HepG2 (cell line): ENCODE results near the gene TRPT1. TPM values are rescaled to one million over a fixed set of nuclear protein-coding genes. Genes with fewer than 3 reads are reported as not detected.
A peak's percentile ranks its signal among the peaks of the same experiment; 100 is the strongest.

Experiments
- ARID5B ChIP-seq: IDR thresholded peaks from 2 replicates; pipeline ENCODE4 v1.4.0; 2020; ENCODE audit warnings: mild to moderate bottlenecking, missing genetic modification reagents
- CEBPG ChIP-seq: IDR thresholded peaks from 2 replicates; pipeline ENCODE4 v1.6.1; 2016
- E2F5 ChIP-seq: sonication (generic); formaldehyde crosslinking; conservative IDR thresholded peaks from 2 replicates; pipeline ENCODE4 v1.4.0; 2020; ENCODE audit warnings: missing genetic modification reagents
- SMAD9 ChIP-seq: sonication (generic); formaldehyde crosslinking; IDR thresholded peaks from 2 replicates; pipeline ENCODE4 v1.5.1; 2020; ENCODE audit warnings: mild to moderate bottlenecking, missing genetic modification reagents
- SPEN ChIP-seq: sonication (generic); formaldehyde crosslinking; IDR thresholded peaks from 2 replicates; pipeline ENCODE4 v1.5.1; 2020; ENCODE audit warnings: low read depth, mild to moderate bottlenecking, missing genetic modification reagents
- STAT6 ChIP-seq: sonication (generic); formaldehyde crosslinking; IDR thresholded peaks from 2 replicates; pipeline ENCODE4 v1.4.0; 2020; ENCODE audit warnings: missing genetic modification reagents, mild to moderate bottlenecking, borderline replicate concordance
- ZBTB37 ChIP-seq: sonication (generic); formaldehyde crosslinking; IDR thresholded peaks from 2 replicates; pipeline ENCODE4 v1.4.0; 2020; ENCODE audit warnings: mild to moderate bottlenecking, missing genetic modification reagents
- ZNF451 ChIP-seq: sonication (generic); formaldehyde crosslinking; IDR thresholded peaks from 2 replicates; pipeline ENCODE4 v1.5.0; 2020; ENCODE audit warnings: mild to moderate bottlenecking, missing genetic modification reagents
- polyA plus RNA-seq, 8 experiments: library from polyadenylated mRNA; depleted of rRNA in 3 of 8; stranded (reverse) in 7 of 8; unstranded in 1 of 8; fragments of >200 nt; fragmentation: Illumina TruSeq in 4 of 8; extraction: Trizol in 4 of 8; gene quantifications; 2 replicates each; pipeline versions ENCODE4 v1.2.1 to v1.2.3, GENCODE V29; 2011 to 2016; ENCODE audit warnings: low read depth in 4 of 8, missing spikeins in 1 of 8, mixed read lengths in 1 of 8; ENCODE audit not compliant: insufficient read depth in 1 of 8
- total RNA-seq, 5 experiments: library from RNA; depleted of rRNA; stranded (reverse); fragments of >200 nt; fragmentation: Illumina TruSeq; extraction: Trizol; gene quantifications; 2 replicates each; pipeline ENCODE4 v1.2.3, GENCODE V29; 2016; ENCODE audit warnings: low read depth in 1 of 5
- TF ChIP-seq, protein P1 (sequence below): sonication (generic); formaldehyde crosslinking; IDR thresholded peaks from 2 replicates; pipeline ENCODE4 v1.4.0; 2020; ENCODE audit warnings: low read depth, mild to moderate bottlenecking, missing genetic modification reagents
- TF ChIP-seq, protein P2 (sequence below): sonication (generic); formaldehyde crosslinking; IDR thresholded peaks from 2 replicates; pipeline ENCODE4 v1.5.0; 2020; ENCODE audit warnings: missing genetic modification reagents, mild to moderate bottlenecking, borderline replicate concordance
- TF ChIP-seq, protein P3 (sequence below): sonication (generic); formaldehyde crosslinking; IDR thresholded peaks from 2 replicates; pipeline ENCODE4 v1.4.0; 2020; ENCODE audit warnings: missing genetic modification reagents, borderline replicate concordance

Gene TRPT1
- total and polyA plus RNA-seq, 2 of the 13 experiments (the other 11 are each of a cell fraction or from before 2014, with no cell fraction given), result 24.8 to 40.7 TPM

DNA sequence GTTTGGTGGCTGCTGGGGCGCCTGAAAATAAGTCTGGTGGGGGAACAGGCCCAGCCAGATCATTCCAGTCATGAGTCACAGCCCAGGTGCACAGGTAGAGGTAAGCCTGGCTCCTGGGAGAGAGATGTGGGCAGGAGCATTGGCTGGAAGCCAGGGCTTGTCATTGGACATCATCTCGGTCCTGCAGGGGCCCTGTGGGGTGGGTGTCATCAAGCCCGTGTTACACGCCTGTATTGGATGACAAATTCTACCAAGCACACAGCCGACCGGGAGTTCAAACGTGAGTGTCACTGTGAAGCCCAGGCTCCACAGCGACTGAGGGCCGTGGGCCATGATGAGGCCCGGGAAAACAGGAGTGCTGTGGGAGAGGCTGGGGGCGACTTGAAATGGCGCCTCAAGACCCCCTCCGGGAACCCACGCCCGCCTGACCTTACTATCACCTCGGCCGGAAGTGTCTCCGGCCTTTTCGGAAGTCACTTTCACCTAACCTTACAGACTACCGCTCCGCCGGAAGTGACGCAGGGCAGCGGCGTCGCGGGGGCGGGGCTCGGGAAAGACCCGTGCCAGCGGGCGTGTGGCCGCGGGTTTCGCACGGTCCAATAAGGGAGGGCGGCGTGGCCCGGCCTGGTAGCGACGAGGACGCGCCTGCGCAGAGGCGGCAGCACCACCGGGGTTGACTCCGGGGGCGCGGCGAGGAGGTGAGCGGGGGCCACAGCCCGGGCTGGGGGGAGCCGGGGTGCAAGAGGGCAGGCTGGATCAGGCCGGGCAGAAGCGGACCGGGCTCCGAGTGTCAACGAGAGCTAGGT, 14.7 kb upstream of the TRPT1 start, which contains the start of gene FKBP2 (continued):
- no peak for TF ChIP-seq ZBTB37 (CRISPR knock-in tag)
- peak; percentile 53; the same call in 1 of the 2 replicates for TF ChIP-seq STAT6 (CRISPR knock-in tag)
- TF ChIP-seq CEBPG (CRISPR knock-in tag), result peak; percentile 23; the same call in 1 of the 2 replicates
- TF ChIP-seq ZNF451 (CRISPR knock-in tag), result peak; percentile 82
- peak; percentile 82 for TF ChIP-seq SMAD9 (CRISPR knock-in tag)
- TF ChIP-seq SPEN, result peak; percentile 74; the same call in 1 of the 2 replicates
- 0 out of 2 replicates have a peak, but pooled peaks have one; percentile 17 for TF ChIP-seq ARID5B (CRISPR knock-in tag)
- 0 out of 2 replicates have a peak, but pooled peaks have one; percentile 61 for TF ChIP-seq E2F5 (CRISPR knock-in tag)
- TF ChIP-seq, protein P1, sequence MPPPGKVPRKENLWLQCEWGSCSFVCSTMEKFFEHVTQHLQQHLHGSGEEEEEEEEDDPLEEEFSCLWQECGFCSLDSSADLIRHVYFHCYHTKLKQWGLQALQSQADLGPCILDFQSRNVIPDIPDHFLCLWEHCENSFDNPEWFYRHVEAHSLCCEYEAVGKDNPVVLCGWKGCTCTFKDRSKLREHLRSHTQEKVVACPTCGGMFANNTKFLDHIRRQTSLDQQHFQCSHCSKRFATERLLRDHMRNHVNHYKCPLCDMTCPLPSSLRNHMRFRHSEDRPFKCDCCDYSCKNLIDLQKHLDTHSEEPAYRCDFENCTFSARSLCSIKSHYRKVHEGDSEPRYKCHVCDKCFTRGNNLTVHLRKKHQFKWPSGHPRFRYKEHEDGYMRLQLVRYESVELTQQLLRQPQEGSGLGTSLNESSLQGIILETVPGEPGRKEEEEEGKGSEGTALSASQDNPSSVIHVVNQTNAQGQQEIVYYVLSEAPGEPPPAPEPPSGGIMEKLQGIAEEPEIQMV (CRISPR knock-in tag), result peak; percentile 27; the same call in 1 of the 2 replicates
- TF ChIP-seq, protein P2, sequence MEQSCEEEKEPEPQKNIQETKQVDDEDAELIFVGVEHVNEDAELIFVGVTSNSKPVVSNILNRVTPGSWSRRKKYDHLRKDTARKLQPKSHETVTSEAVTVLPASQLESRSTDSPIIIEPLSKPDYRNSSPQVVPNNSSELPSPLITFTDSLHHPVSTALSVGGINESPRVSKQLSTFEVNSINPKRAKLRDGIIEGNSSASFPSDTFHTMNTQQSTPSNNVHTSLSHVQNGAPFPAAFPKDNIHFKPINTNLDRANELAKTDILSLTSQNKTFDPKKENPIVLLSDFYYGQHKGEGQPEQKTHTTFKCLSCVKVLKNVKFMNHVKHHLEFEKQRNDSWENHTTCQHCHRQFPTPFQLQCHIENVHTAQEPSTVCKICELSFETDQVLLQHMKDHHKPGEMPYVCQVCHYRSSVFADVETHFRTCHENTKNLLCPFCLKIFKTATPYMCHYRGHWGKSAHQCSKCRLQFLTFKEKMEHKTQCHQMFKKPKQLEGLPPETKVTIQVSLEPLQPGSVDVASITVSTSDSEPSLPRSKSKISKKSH, result peak; percentile 83; the same call in 1 of the 2 replicates
- TF ChIP-seq, protein P3, sequence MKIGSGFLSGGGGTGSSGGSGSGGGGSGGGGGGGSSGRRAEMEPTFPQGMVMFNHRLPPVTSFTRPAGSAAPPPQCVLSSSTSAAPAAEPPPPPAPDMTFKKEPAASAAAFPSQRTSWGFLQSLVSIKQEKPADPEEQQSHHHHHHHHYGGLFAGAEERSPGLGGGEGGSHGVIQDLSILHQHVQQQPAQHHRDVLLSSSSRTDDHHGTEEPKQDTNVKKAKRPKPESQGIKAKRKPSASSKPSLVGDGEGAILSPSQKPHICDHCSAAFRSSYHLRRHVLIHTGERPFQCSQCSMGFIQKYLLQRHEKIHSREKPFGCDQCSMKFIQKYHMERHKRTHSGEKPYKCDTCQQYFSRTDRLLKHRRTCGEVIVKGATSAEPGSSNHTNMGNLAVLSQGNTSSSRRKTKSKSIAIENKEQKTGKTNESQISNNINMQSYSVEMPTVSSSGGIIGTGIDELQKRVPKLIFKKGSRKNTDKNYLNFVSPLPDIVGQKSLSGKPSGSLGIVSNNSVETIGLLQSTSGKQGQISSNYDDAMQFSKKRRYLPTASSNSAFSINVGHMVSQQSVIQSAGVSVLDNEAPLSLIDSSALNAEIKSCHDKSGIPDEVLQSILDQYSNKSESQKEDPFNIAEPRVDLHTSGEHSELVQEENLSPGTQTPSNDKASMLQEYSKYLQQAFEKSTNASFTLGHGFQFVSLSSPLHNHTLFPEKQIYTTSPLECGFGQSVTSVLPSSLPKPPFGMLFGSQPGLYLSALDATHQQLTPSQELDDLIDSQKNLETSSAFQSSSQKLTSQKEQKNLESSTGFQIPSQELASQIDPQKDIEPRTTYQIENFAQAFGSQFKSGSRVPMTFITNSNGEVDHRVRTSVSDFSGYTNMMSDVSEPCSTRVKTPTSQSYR (CRISPR knock-in tag), result peak; percentile 40; the same call in 1 of the 2 replicates
